Prostate gland (tissue), 2 donors: ENCODE results near the gene MUC6. TPM values are rescaled to one million over a fixed set of nuclear protein-coding genes. Genes with fewer than 3 reads are reported as not detected.
A peak's percentile ranks its signal among the peaks of the same experiment; 100 is the strongest.

ENCODE experiments used
- DNase-seq: peaks from one replicate; pipeline ENCODE4 v3.0.0-alpha.2; 2019; ENCODE audit warnings: low spot score
- H3K27ac ChIP-seq, 2 donors: fragments of 200-600 bp; sonication (generic); 2 replicates each; pipeline ENCODE4 v1.5.1; 2017 to 2019
- H3K27me3 ChIP-seq: fragments of 200-600 bp; sonication (generic); replicated peaks from 2 replicates; pipeline ENCODE4 v1.5.1; 2019; ENCODE audit not compliant: insufficient read depth
- H3K36me3 ChIP-seq, 2 donors: fragments of 200-600 bp; sonication (generic); 1 replicate in 1 of 2; 2 replicates in 1 of 2; pipeline versions ENCODE4 v1.5.1 to v1.8.1; 2017 to 2019
- H3K4me1 ChIP-seq: fragments of 200-600 bp; sonication (generic); replicated peaks from 2 replicates; pipeline ENCODE4 v1.5.1; 2019
- H3K4me3 ChIP-seq, 2 donors: fragments of 200-600 bp; sonication (generic); 2 replicates each; pipeline ENCODE4 v1.5.1; 2017 to 2019
- H3K9me3 ChIP-seq: fragments of 200-600 bp; sonication (generic); 2 replicates; pipeline ENCODE4 v1.5.1; 2017
- CTCF ChIP-seq, 4 experiments: fragments of 200-600 bp in 2 of 4; fragments of 450-650 bp in 2 of 4; sonication (generic) in 2 of 4; IDR thresholded peaks; 1 replicate in 3 of 4; 2 replicates in 1 of 4; pipeline ENCODE4 v1.5.1; 2016 to 2019; ENCODE audit warnings: antibody characterized with exemption in 4 of 4, mild to moderate bottlenecking in 2 of 4, moderate library complexity in 2 of 4
- POLR2A ChIP-seq: fragments of 450-650 bp; IDR thresholded peaks from one replicate; pipeline ENCODE4 v1.6.1; 2016; ENCODE audit warnings: antibody characterized with exemption, mild to moderate bottlenecking
- POLR2AphosphoS5 ChIP-seq: sonication (generic); formaldehyde crosslinking; IDR thresholded peaks from one replicate; pipeline ENCODE4 v1.6.1; 2017; ENCODE audit warnings: antibody characterized with exemption
- WGBS: methylation state at CpG from one replicate; pipeline ENCODE4 v1.1.5; 2018; 5-methylcytosine and 5-hydroxymethylcytosine counted together
- intact Hi-C: fragments of 100-400 bp; cut with DNase I; formaldehyde crosslinking; loops from one replicate; pipeline ENCODE4 v1.14.2; 2022
- total RNA-seq, 2 donors: library from RNA; depleted of rRNA; stranded (reverse); fragments of >200 nt; gene quantifications; one replicate each; pipeline ENCODE4 v1.1.0, GENCODE V29; 2016

Gene MUC6
- total RNA-seq, 2 donors from 2014 or later: 0.74 to 2.3 TPM

- no peaks in the 10 kb centered on the region for H3K9me3 ChIP-seq
- no peak overlapping the region for H3K4me3 ChIP-seq
- TF ChIP-seq POLR2AphosphoS5 (peak; percentile 16), CTCF (IDR thresholded peaks at IDR 0.05) (no peak)
- no peaks in the 10 kb centered on the region for H3K27me3 ChIP-seq
- DNase-seq: no peak
- H3K4me1 ChIP-seq: peaks cover 3% of the 10 kb centered on the region
- H3K27ac ChIP-seq: peak overlapping the region in 1 of 2 donors; percentile 53
- intact Hi-C loops: no loop called here
- H3K36me3 ChIP-seq: peaks cover 0 to 7% of the 10 kb centered on the region in 2 donors
- 87% methylated on average over 25 of the region's 26 CpGs for WGBS
Observed at GRCh38 chr11:980438-981357, 55.8 kb downstream of the MUC6 start.

GRCh38 chr11:978781-979180, 57.7 kb downstream of the MUC6 start:
- Histone ChIP-seq H3K27me3 (no peaks in the 10 kb centered on the region), H3K27ac (no peak overlapping the region), H3K9me3 (no peaks in the 10 kb centered on the region), H3K4me1 (peaks cover 3% of the 10 kb centered on the region), H3K36me3 (no peaks in the 10 kb centered on the region), H3K4me3 (no peak overlapping the region)
- intact Hi-C loops: loop anchor here (5.0 kb wide), 1 partner anchor 131 kb away; no protein-coding TSS in a partner anchor
- TF ChIP-seq POLR2A (no peak), POLR2AphosphoS5 (no peak), CTCF (IDR thresholded peaks at IDR 0.05) (no peak)
- no peak for DNase-seq
- WGBS: 78% methylated on average over 16 of the region's 16 CpGs

- intact Hi-C loops: loop anchor here (5.0 kb wide), 1 partner anchor 131 kb away; no protein-coding TSS in a partner anchor
- H3K36me3 ChIP-seq: no peaks in the 10 kb centered on the region
- H3K9me3 ChIP-seq: no peaks in the 10 kb centered on the region
- 92% methylated on average over 26 of the region's 28 CpGs for WGBS
- DNase-seq: no peak
- TF ChIP-seq POLR2A: no peak
- TF ChIP-seq CTCF (IDR thresholded peaks at IDR 0.05): no peak
- TF ChIP-seq POLR2AphosphoS5: no peak
- H3K4me3 ChIP-seq: no peak overlapping the region
- H3K27me3 ChIP-seq: no peaks in the 10 kb centered on the region
- H3K27ac ChIP-seq: no peak overlapping the region
- H3K4me1 ChIP-seq: peaks cover 3% of the 10 kb centered on the region
Observed at GRCh38 chr11:977830-978720, 58.4 kb downstream of the MUC6 start.

- H3K36me3 ChIP-seq: peaks cover 5% of the 10 kb centered on the region in 2 donors
- no peak overlapping the region for H3K4me3 ChIP-seq
- no peak overlapping the region for H3K27ac ChIP-seq
- 73% methylated on average over 26 of the region's 26 CpGs for WGBS
- peaks cover 3% of the 10 kb centered on the region for H3K4me1 ChIP-seq
- no peak for DNase-seq
- no peaks in the 10 kb centered on the region for H3K27me3 ChIP-seq
- no peaks in the 10 kb centered on the region for H3K9me3 ChIP-seq
- intact Hi-C loops: loop anchor here (5.0 kb wide), 1 partner anchor 129 kb away; no protein-coding TSS in a partner anchor
- no peak for TF ChIP-seq CTCF (IDR thresholded peaks at IDR 0.05)
- no peak for TF ChIP-seq POLR2A
- no peak for TF ChIP-seq POLR2AphosphoS5
Observed at GRCh38 chr11:976431-977160, 59.9 kb downstream of the MUC6 start.
